GM12864 (cell line): ENCODE measurements around the gene EFCAB12.

Experiments
- DNase-seq: peaks from one replicate; pipeline ENCODE4 v3.0.0-alpha.2; 2011; ENCODE audit warnings: low read depth
- H3K4me3 ChIP-seq: 2 replicates; pipeline ENCODE4 v1.5.1; 2011; ENCODE audit warnings: mild to moderate bottlenecking, low read depth, low read length, control low read depth
- CTCF ChIP-seq: IDR thresholded peaks from 2 replicates; pipeline ENCODE4 v1.5.1; 2011; ENCODE audit warnings: low read depth, mild to moderate bottlenecking, moderate library complexity, low read length, control low read depth, inconsistent platforms; ENCODE audit errors: missing control alignments

EFCAB12 gene

GRCh38 chr3:129470861-129471260 lies 42.4 kb upstream of the EFCAB12 start:
- H3K4me3 ChIP-seq: no peak overlapping the region
- no peak for DNase-seq
- no peak for TF ChIP-seq CTCF

- DNase-seq: no peak
- H3K4me3 ChIP-seq: no peak overlapping the region
- no peak for TF ChIP-seq CTCF
These were observed 40.6 kb upstream of the EFCAB12 start for GRCh38 chr3:129469026-129469425.

- DNase-seq: no peak
- no peak for TF ChIP-seq CTCF
- H3K4me3 ChIP-seq: no peak overlapping the region
These were observed 39.5 kb upstream of the EFCAB12 start for GRCh38 chr3:129467932-129468331.

GRCh38 chr3:129463716-129464115 lies 35.3 kb upstream of the EFCAB12 start:
- no peak for TF ChIP-seq CTCF
- DNase-seq: no peak
- no peak overlapping the region for H3K4me3 ChIP-seq

- no peak overlapping the region for H3K4me3 ChIP-seq
- DNase-seq: no peak
- no peak for TF ChIP-seq CTCF
These were observed 34.7 kb upstream of the EFCAB12 start for GRCh38 chr3:129463094-129463493.

GRCh38 chr3:129462361-129462968 lies 34.0 kb upstream of the EFCAB12 start:
- DNase-seq: no peak
- TF ChIP-seq CTCF: no peak
- no peak overlapping the region for H3K4me3 ChIP-seq

GRCh38 chr3:129461461-129462146 lies 33.2 kb upstream of the EFCAB12 start:
- no peak for TF ChIP-seq CTCF
- no peak for DNase-seq
- H3K4me3 ChIP-seq: no peak overlapping the region
